Uterus (tissue), 4 donors: ENCODE measurements around the gene RPL38. TPM values are rescaled to one million over a fixed set of nuclear protein-coding genes. Genes with fewer than 3 reads are reported as not detected.
A peak's percentile ranks its signal among the peaks of the same experiment; 100 is the strongest.

Experiments
- DNase-seq, 2 donors: peaks; one replicate each; pipeline ENCODE4 v3.0.0-alpha.2; 2019 to 2020
- H3K27ac ChIP-seq, 2 donors: fragments of 200-600 bp; sonication (generic); 1 replicate in 1 of 2; 2 replicates in 1 of 2; pipeline ENCODE4 v1.5.1; 2016 to 2018
- H3K27me3 ChIP-seq, 2 donors: fragments of 200-600 bp; sonication (generic); one replicate each; pipeline ENCODE4 v1.5.1; 2018 to 2019; ENCODE audit warnings: control low read depth in 1 of 2
- H3K36me3 ChIP-seq, 2 donors: fragments of 200-600 bp; sonication (generic); one replicate each; pipeline ENCODE4 v1.5.1; 2019; ENCODE audit warnings: control low read depth in 1 of 2
- H3K4me1 ChIP-seq, 2 donors: fragments of 200-600 bp; sonication (generic); one replicate each; pipeline ENCODE4 v1.5.1; 2018 to 2019; ENCODE audit warnings: control low read depth in 1 of 2
- H3K4me3 ChIP-seq, 2 donors: fragments of 200-600 bp; sonication (generic); 1 replicate in 1 of 2; 2 replicates in 1 of 2; pipeline ENCODE4 v1.5.1; 2018 to 2019; ENCODE audit warnings: mild to moderate bottlenecking in 1 of 2
- H3K9me3 ChIP-seq, 2 donors: fragments of 200-600 bp; sonication (generic); one replicate each; pipeline ENCODE4 v1.5.1; 2019; ENCODE audit warnings: control low read depth in 1 of 2
- POLR2A ChIP-seq, 2 donors: fragments of 450-650 bp; IDR thresholded peaks; one replicate each; pipeline ENCODE4 v1.6.1; 2016; ENCODE audit warnings: antibody characterized with exemption in 2 of 2, mild to moderate bottlenecking in 1 of 2, moderate library complexity in 1 of 2
- intact Hi-C: fragments of 100-400 bp; cut with DNase I; formaldehyde crosslinking; loops from one replicate; pipeline ENCODE4 v1.15.1; 2023; ENCODE audit warnings: low total_unique reads
- total RNA-seq, 4 donors: library from RNA; depleted of rRNA in 3 of 4; stranded (reverse); fragments of >200 nt in 3 of 4; gene quantifications; one replicate each; pipeline versions ENCODE4 v1.1.0 to v1.2.4, GENCODE V29; 2014 to 2023
- TF ChIP-seq, protein P1 (sequence below), 4 experiments: fragments of 200-600 bp in 2 of 4; fragments of 450-650 bp in 2 of 4; sonication (generic) in 2 of 4; IDR thresholded peaks; one replicate each; pipeline ENCODE4 v1.5.1; 2016 to 2019; ENCODE audit warnings: antibody characterized with exemption in 4 of 4, mild to moderate bottlenecking in 2 of 4, moderate library complexity in 1 of 4
- donor health status: DM: yes; HTN: yes; CAD: no.

Gene RPL38
- total RNA-seq, 4 donors from 2014 or later, result 87.9 to 1,969 (median 610) TPM

DNA sequence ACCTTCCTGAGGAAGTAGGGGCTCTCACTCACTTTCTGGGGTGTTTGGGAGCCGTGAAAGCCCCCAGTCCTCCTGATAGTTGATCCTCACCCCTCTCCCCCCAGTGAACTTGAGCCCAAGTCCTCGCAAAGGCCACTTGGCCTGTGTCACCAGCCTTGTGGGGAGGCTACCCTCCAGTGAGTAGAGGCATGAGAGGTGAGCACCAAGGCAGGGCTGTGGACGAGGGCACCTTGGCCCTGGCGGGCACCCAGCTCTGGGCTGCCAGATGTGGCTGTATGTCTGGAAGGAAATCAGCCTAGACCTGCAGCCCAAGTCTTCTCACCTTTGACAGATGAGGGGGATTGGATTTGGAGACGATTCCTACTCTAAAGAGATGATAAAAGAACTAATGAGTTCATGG is 13.0 kb downstream of the RPL38 start:
- intact Hi-C loops, result no loop called here
- H3K9me3 ChIP-seq, result no peaks in the 10 kb centered on the region
- no peak for TF ChIP-seq POLR2A (IDR thresholded peaks at IDR 0.05)
- TF ChIP-seq, protein P1, sequence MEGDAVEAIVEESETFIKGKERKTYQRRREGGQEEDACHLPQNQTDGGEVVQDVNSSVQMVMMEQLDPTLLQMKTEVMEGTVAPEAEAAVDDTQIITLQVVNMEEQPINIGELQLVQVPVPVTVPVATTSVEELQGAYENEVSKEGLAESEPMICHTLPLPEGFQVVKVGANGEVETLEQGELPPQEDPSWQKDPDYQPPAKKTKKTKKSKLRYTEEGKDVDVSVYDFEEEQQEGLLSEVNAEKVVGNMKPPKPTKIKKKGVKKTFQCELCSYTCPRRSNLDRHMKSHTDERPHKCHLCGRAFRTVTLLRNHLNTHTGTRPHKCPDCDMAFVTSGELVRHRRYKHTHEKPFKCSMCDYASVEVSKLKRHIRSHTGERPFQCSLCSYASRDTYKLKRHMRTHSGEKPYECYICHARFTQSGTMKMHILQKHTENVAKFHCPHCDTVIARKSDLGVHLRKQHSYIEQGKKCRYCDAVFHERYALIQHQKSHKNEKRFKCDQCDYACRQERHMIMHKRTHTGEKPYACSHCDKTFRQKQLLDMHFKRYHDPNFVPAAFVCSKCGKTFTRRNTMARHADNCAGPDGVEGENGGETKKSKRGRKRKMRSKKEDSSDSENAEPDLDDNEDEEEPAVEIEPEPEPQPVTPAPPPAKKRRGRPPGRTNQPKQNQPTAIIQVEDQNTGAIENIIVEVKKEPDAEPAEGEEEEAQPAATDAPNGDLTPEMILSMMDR (IDR thresholded peaks at IDR 0.05), result no peak
- H3K36me3 ChIP-seq, result no peaks in the 10 kb centered on the region
- H3K27me3 ChIP-seq, result no peaks in the 10 kb centered on the region
- H3K27ac ChIP-seq, result no peak overlapping the region
- peaks cover 0 to 12% of the 10 kb centered on the region in 2 donors for H3K4me1 ChIP-seq
- H3K4me3 ChIP-seq, result no peak overlapping the region
- no peak for DNase-seq

DNA sequence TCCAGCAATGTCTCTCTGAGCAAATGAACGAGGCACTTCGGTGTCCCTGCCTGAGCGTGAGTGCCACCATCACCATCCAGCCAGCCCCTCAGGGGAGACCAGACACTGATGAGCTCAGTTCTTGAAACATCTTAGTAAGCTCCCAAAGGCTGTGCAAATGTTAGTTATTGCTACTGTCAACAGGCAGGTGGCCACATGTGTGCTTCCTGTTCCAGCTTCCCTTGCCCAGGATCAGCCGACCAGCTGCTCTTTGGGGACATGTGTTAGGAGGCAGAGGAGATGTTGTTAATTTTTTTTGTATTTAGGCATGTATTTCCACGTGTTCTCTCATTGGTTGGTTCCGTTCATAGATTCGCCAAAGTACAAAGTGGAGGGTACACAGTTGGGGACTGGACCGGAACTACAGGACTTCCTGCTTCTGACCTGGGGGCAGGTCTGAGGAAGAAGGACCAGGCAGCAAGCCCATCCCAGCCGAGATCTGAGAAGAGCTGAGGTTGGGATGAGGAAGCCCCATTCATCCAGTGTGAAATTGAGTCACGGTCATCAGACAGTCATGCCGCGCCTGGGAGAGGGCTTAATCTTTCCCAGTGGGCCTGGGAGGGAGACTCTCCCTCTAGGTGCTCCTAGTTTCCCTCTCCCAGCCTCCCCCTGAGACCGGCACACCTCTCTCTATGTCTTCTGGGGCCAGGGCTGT is 13.7 kb downstream of the RPL38 start:
- H3K27me3 ChIP-seq, result no peaks in the 10 kb centered on the region
- H3K27ac ChIP-seq, result no peak overlapping the region
- no peaks in the 10 kb centered on the region for H3K36me3 ChIP-seq
- intact Hi-C loops, result no loop called here
- no peak for TF ChIP-seq POLR2A (IDR thresholded peaks at IDR 0.05)
- TF ChIP-seq, protein P1 (IDR thresholded peaks at IDR 0.05), result no peak
- peaks cover 0 to 8% of the 10 kb centered on the region in 2 donors for H3K4me1 ChIP-seq
- no peaks in the 10 kb centered on the region for H3K9me3 ChIP-seq
- no peak overlapping the region for H3K4me3 ChIP-seq
- DNase-seq, result no peak

DNA sequence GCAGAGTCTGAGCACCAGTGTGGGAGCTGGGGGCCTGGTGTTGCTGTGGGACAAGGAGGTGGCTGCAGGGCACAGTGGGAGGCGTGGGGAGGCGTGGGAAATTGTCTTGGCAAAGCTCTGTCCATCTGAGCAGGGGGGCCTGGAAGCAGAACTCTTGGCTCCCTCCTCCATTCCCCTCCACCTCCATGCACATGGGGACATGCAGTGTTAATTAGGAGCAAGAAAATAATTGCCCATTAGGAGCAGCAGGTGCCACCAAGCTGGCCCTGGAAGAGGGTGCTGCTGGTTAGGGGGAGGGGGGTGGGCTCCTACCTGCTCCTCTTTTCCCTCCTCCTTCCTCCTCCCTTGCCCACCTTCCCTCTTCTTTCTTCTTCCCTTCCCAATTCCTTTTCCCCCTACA is 14.4 kb downstream of the RPL38 start:
- Histone ChIP-seq H3K36me3 (no peaks in the 10 kb centered on the region), H3K4me1 (peaks cover 0 to under 1% of the 10 kb centered on the region in 2 donors), H3K9me3 (no peaks in the 10 kb centered on the region), H3K27ac (no peak overlapping the region), H3K4me3 (no peak overlapping the region), H3K27me3 (no peaks in the 10 kb centered on the region)
- TF ChIP-seq, protein P1 (IDR thresholded peaks at IDR 0.05), result no peak
- TF ChIP-seq POLR2A (IDR thresholded peaks at IDR 0.05), result no peak
- intact Hi-C loops, result no loop called here
- DNase-seq, result no peak

DNA sequence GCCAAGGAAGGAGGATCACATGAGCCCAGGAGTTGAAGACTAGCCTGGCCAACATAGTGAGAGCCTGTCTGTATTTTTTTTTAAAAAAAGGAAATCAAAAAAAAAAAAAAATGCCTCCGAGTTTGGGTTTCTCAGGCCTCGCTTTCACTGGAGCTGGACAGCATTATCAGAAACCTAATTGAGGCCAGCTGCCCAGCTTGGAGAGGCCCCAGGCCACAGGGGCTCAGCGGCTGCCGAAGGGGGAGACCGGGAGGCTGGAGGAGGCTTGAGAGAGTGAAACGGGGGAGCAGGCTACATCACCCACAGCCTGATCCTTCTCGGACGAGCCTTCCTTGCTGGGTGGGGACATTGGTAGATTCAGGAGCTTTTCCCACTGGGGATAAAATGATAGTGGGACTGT is 15.0 kb downstream of the RPL38 start:
- H3K4me1 ChIP-seq, result no peaks in the 10 kb centered on the region
- no peak overlapping the region for H3K4me3 ChIP-seq
- intact Hi-C loops, result no loop called here
- no peaks in the 10 kb centered on the region for H3K27me3 ChIP-seq
- H3K27ac ChIP-seq, result no peak overlapping the region
- no peaks in the 10 kb centered on the region for H3K9me3 ChIP-seq
- no peaks in the 10 kb centered on the region for H3K36me3 ChIP-seq
- TF ChIP-seq POLR2A (IDR thresholded peaks at IDR 0.05), result no peak
- TF ChIP-seq, protein P1 (IDR thresholded peaks at IDR 0.05), result no peak
- DNase-seq, result peak in 1 of 2 donors; percentile 36

DNA sequence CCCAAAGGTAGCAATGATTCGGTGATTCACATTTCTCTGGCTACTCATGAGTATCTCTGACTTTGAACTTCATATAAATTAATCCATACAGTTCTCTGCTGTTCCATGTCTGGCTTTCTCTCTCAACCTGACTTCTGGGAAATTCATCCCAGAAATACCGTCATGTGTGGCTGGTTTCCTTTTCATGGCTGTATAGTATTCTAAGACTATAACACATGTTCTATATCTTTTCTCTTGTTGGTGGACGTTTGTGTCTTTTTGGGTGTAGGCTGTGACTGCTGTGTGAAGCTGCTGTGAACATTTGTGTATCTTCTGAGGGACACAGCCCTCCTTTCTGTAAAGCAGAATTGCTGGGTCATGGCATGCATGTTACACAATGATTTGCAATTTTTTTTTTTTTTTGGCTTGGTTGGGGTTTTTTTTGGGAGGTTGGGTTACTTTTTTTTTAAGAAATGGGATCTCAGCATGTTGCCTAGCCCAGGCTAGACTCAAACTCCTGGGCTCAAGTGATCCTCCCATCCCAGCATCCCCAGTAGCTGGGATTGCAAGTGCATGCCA is 16.2 kb downstream of the RPL38 start:
- Histone ChIP-seq H3K4me1 (no peaks in the 10 kb centered on the region), H3K9me3 (no peaks in the 10 kb centered on the region), H3K36me3 (no peaks in the 10 kb centered on the region), H3K4me3 (no peak overlapping the region), H3K27ac (no peak overlapping the region), H3K27me3 (no peaks in the 10 kb centered on the region)
- intact Hi-C loops, result no loop called here
- TF ChIP-seq POLR2A (IDR thresholded peaks at IDR 0.05), result no peak
- TF ChIP-seq, protein P1 (IDR thresholded peaks at IDR 0.05), result no peak
- DNase-seq, result no peak
